GM12872 (cell line): ENCODE measurements around the gene KSR1.

Experiments used
- CTCF ChIP-seq: IDR thresholded peaks from 3 replicates; pipeline ENCODE4 v1.5.1; 2011; ENCODE audit warnings: low read depth, mild to moderate bottlenecking, low read length, moderate library complexity; ENCODE audit not compliant: insufficient read depth

KSR1 gene

GRCh38 chr17:27481327-27481726 lies 25.1 kb downstream of the KSR1 start:
- no peak for TF ChIP-seq CTCF

GRCh38 chr17:27485125-27485524 lies 28.9 kb downstream of the KSR1 start:
- TF ChIP-seq CTCF: no peak

- TF ChIP-seq CTCF: no peak
Observed at GRCh38 chr17:27485716-27486495, 29.7 kb downstream of the KSR1 start.

- no peak for TF ChIP-seq CTCF
Observed at GRCh38 chr17:27486741-27487140, 30.5 kb downstream of the KSR1 start.

GRCh38 chr17:27488231-27488630 lies 32.0 kb downstream of the KSR1 start:
- no peak for TF ChIP-seq CTCF

- TF ChIP-seq CTCF: no peak
Observed at GRCh38 chr17:27489045-27489715, 32.9 kb downstream of the KSR1 start.

GRCh38 chr17:27490391-27490790 lies 34.1 kb downstream of the KSR1 start:
- no peak for TF ChIP-seq CTCF
